HG03575 (cell line): ENCODE results near the gene BAZ2B.
"Not testable (repeated sequence)": the region's sequence is repeated elsewhere in the genome, so short reads cannot be mapped to it uniquely, and the experiment has no call there.

Experiments used
- ATAC-seq: cut with Tn5 transposase; IDR thresholded peaks from one replicate; pipeline ENCODE4 v1.9.1; 2021; ENCODE audit not compliant: unreplicated experiment, insufficient number of reproducible peaks, low FRiP score; ENCODE audit errors: extremely low read depth

Gene BAZ2B

DNA sequence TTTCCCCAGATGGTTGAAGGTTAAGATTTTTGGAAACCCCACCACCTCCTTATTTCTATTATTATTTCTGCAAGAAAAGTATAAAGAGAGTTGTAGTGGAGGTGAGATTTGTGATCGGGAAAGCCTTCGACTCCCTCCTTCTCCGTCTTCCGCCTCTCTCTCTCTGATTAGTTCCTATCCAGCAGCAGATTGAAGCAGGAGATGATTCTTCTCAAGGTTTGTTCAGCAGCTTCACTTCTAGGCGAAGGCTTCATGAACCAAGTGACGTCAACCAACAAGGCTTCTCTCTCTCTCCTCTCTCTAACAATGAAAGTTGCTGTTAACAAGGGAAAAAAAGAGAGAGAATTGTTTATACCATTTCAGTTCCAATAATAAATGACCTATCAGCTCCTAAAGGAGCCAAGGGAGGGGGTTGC, at the start of gene BAZ2B:
Gene BAZ2B (minus strand): TSS at position 263 of the 416 bp plus-strand sequence. CDS start 137,829 bp downstream, outside the sequence.
- ATAC-seq, result peak; percentile 37

GRCh38 chr2:159661286-159661685, 44.9 kb upstream of the BAZ2B start:
- no peak for ATAC-seq

GRCh38 chr2:159658881-159659873, 42.8 kb upstream of the BAZ2B start:
- no peak for ATAC-seq

DNA sequence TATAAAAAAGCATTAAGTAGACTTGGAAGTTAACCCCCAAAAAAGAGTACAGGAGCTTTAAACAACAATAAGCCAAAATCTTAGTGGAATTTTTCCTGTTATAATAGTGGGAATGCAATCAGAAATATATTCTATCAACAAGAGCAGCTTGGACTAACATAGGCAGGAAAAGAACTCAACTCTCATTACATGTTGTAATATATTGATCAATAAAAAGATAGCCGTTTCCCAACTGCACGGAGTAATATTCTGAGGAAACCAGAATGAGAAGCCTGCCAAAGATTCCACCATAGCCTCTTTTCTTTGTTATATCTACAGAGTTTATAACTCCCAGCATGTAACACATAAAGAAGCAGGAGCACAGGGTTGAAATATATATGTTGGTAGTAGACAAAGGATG, 37.6 kb upstream of the BAZ2B start:
- no peak for ATAC-seq

DNA sequence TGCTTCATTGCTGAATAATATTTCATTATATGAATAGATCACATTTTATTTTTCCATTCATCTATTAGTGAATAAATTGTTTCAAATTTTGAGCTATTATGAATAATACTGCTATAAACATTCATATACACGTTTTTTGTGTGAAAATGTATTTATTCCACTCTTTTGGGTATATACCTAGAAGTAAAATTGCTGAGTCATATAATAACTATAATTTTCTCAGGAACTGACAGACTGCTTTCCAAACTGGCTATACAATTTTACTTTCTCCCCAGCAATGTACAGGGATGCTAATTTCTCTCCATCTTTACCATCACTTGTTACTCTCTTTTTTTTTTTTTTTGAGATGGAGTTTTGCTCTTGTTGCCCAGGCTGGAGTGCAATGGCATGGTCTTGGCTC, 35.5 kb upstream of the BAZ2B start:
- no peak for ATAC-seq

DNA sequence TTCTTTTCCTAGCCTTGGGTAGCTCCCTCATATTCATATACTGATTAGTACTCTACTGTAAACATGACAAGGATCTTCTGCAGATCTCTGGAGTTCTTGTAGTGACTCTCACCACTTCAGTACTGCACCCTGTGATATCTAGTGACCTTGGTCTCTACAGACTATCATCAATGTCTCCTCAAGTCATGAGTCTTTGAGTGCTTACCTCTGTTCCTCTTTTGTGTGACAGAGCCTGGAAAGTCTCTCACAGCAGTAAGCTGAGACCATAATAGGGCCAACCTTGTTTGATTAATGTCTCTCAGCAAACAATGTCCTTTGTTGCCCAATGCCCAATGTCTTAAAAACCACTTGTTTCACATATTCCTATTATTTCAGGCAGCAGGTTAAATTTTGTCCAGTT, 34.2 kb upstream of the BAZ2B start:
- no peak for ATAC-seq

DNA sequence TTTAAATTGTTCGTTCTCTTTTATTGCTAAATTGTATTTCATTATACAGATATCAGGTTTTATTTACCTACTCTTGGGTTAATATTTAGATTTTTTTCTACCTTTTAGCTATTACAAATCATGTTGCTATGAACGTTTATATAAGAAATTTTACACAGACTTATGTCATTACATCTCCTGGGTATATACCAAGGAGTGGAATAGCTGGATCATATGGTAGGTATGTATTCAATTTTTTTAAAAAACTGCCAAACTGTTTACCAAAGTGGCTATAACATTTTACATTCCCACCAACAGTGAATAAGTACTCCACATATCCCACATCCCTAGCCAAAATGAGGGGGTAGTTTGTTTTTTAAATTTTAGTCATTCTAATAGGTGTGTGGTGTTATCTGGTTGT, 32.3 kb upstream of the BAZ2B start:
- no peak for ATAC-seq

- ATAC-seq, result no peak
These were observed 31.3 kb upstream of the BAZ2B start for GRCh38 chr2:159647667-159648066.

DNA sequence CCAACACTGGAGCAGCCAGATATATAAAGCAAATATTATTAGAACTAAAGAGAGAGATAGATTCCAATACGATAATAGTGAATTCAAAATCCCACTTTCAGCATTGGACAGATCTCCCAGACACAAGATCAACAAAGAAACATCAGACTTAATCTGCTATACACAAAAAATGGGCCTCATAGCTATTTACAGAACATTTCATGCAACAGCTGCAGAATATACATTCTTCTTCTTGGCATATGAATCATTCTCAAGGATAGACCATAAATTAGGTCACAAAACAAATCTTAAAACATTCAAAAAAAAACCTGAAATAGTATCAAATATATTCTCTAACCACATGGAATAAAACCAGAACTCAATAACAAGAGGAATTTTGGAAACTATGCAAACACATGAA, 23.8 kb upstream of the BAZ2B start:
- no peak for ATAC-seq

DNA sequence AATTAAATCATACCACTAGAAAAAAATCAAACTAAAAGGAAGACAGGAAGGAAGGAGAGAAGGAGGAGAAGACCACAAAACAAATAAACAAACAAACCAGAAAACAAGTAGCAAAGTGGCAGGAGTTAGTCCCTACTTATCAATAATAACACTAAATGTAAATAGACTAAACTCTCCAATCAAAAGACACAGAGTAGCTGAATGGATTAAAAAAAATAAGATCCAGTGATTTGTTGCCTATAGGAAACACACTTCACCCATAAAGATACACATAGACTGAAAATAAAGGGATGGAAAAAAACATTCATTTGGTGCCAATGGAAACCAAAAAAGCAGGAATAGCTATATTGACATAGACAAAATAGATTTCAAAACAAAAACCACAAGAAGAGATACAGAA, 23.4 kb upstream of the BAZ2B start:
- ATAC-seq, result no peak

DNA sequence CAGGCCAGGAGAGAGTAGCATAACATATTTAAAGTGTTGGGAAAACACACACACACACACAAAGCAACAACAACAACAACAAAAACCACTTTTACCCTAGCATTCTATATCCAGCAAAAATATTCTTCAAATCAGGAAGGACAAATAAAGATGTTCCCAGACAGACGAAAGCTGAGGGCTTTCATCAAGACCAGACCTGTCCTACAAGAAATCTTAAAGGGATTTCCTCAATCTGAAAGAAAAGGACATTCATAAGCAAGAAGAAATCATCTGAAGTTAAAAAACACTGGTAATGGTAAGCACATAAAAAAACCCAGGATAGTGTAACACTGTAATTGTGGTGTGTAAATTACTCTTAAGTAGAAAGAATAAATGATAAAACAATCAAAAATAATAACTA, 22.7 kb upstream of the BAZ2B start:
- no peak for ATAC-seq

- ATAC-seq, result no peak
These were observed 21.7 kb upstream of the BAZ2B start for GRCh38 chr2:159637988-159638501.

DNA sequence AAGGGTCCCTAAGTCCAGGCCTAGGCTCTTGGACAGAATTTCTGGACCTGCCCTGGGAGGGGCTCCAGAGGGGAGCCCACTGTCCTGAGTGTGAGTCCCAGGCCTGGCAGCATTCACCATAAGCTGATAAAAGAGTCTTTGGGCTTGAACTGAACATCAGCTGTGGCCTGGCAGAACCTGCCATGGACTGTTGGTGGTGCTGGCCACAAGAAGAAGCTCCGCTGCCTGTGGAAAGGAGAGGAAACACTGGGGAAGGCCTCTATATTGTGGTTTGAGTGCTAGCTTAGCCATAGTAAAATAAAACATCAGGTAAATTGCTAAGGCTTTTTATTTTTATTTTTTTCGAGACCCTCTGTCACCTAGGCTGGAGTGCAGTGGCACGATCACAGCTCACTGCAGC, 20.9 kb upstream of the BAZ2B start:
- ATAC-seq, result no peak

DNA sequence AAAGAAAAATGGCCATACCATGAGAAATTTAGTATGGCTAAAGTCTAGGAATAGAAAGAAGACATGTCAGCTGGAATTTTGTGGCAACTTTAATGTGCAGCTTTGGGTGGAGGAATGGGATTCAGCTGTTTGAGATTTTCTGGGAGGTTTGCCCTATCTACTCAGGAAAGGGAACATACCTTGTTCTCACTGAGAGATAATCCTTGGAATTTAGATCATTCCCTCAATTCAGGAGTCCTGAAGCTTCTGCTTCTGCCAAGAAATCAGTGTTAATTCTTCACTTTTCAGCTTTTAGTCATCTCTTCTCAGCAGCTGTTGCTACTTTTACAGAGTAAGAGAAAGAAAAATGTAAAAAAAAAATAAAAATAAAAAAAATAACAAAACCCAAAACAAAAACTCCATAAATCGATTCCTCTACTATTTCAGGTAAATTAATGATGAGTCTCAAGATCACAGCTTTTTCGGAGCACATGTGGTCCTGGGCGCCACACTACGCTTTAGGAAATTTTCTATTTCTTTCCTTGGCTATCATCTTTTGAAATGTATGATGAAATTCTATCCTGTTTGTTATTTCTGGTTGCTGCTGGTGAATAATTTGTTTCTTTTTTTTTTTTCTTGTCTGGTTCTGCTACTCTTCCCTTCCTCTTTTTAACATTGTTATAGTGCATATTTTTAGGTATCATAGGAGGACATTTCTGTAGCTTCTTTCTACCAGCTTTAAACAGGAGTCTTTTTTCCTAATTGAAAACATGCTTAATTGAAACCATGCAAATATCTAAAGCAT, 18.9 kb upstream of the BAZ2B start:
- no peak for ATAC-seq

- ATAC-seq, result no peak
These were observed 16.9 kb upstream of the BAZ2B start for GRCh38 chr2:159633219-159633618.

GRCh38 chr2:159625628-159626027, 9.3 kb upstream of the BAZ2B start:
- not testable (repeated sequence) for ATAC-seq

DNA sequence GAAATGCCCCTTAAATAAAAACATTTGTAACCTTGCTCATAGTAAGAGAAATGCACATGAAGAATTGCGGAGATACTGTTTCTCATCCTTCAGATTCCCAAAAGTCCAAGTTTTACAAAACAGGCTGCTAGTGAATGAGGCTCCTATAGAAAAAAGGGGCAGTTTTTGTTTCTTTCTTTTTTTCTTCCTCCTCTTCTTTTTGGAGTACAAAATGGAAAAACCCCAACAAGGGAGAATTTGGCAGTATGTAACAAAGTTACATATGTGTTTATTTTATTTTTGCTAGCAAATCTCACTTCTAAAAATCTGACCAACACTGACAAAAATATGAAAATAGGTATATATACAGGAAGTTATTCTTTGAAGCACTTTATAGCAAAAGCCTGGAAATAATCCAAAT, 7.1 kb upstream of the BAZ2B start:
- ATAC-seq, result no peak

DNA sequence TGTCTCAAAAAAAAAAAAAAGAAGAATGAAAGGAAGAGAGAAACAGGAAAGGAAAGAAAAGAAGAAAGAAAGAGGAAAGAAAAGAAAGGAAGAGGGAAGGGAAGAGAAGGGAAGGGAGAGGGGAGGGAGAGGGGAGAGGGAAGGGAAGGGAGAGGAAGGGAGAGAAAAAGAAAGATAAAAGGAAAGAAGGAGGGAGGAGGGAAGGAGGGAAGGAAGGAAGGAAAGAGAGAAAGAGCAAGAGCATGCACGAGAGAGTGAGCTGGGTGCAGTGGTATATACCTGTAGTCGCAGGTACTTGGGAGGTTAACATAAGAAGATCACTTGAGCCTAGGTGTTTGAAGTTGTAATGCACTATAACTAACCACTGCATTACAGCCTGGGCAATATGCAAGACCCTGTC, 6.6 kb upstream of the BAZ2B start:
- ATAC-seq, result no peak

DNA sequence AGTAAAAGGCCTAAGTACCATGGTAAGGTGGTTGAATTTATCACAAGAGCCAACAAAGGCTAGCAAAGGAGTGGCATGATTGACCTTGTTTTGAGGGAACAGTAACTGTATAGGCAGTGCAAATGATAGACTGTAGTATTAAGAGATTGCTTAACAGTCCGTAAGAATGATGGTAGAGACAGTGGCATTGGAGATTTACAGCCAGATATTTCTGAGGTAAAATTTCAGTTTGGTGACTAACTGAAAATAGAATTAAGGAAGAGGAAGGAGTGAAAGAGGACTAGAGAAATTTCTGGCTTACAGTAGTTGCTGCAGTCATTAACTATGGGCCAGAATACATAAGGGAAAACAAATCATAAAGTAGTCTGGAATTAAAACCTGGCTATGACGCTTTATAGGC, 4.4 kb upstream of the BAZ2B start:
- no peak for ATAC-seq

GRCh38 chr2:159617646-159618045, 1.3 kb upstream of the BAZ2B start:
- no peak for ATAC-seq
